ENCODE results near the gene CEP350.

DNA sequence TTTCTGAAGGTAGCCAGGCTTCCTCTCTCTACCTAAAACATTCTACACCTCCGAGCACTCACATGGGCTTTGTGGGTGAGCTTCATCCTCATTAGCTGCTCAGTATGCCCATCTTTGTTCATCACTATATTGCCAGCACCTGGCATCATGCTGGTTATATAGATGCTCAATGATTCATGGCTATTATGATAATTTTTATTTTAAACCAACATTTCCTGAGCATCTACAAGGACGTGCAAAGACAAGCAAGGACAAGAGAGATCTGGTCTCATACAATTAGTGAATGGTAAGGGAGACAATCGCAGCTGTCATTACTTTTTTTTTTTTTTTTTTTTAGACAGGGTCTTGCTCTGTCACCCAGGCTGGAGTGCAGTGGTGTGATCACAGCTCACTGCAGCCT, 188.7 kb downstream of the CEP350 start:
- TF ChIP-seq, protein P1, sequence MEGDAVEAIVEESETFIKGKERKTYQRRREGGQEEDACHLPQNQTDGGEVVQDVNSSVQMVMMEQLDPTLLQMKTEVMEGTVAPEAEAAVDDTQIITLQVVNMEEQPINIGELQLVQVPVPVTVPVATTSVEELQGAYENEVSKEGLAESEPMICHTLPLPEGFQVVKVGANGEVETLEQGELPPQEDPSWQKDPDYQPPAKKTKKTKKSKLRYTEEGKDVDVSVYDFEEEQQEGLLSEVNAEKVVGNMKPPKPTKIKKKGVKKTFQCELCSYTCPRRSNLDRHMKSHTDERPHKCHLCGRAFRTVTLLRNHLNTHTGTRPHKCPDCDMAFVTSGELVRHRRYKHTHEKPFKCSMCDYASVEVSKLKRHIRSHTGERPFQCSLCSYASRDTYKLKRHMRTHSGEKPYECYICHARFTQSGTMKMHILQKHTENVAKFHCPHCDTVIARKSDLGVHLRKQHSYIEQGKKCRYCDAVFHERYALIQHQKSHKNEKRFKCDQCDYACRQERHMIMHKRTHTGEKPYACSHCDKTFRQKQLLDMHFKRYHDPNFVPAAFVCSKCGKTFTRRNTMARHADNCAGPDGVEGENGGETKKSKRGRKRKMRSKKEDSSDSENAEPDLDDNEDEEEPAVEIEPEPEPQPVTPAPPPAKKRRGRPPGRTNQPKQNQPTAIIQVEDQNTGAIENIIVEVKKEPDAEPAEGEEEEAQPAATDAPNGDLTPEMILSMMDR (IDR thresholded peaks at IDR 0.05), result no peak
- TF ChIP-seq POLR2A (IDR thresholded peaks at IDR 0.05) (no peak), EP300 (IDR thresholded peaks at IDR 0.05) (no peak), POLR2AphosphoS5 (IDR thresholded peaks at IDR 0.05) (no peak)
